HG02588 (cell line): ENCODE results near the gene ZNF777.
"Not testable (repeated sequence)": the region's sequence is repeated elsewhere in the genome, so short reads cannot be mapped to it uniquely, and the experiment has no call there.

Source experiments
- ATAC-seq: cut with Tn5 transposase; IDR thresholded peaks from one replicate; pipeline ENCODE4 v1.9.1; 2021; ENCODE audit warnings: mild to moderate bottlenecking, moderate library complexity; ENCODE audit not compliant: unreplicated experiment

ZNF777 gene

DNA sequence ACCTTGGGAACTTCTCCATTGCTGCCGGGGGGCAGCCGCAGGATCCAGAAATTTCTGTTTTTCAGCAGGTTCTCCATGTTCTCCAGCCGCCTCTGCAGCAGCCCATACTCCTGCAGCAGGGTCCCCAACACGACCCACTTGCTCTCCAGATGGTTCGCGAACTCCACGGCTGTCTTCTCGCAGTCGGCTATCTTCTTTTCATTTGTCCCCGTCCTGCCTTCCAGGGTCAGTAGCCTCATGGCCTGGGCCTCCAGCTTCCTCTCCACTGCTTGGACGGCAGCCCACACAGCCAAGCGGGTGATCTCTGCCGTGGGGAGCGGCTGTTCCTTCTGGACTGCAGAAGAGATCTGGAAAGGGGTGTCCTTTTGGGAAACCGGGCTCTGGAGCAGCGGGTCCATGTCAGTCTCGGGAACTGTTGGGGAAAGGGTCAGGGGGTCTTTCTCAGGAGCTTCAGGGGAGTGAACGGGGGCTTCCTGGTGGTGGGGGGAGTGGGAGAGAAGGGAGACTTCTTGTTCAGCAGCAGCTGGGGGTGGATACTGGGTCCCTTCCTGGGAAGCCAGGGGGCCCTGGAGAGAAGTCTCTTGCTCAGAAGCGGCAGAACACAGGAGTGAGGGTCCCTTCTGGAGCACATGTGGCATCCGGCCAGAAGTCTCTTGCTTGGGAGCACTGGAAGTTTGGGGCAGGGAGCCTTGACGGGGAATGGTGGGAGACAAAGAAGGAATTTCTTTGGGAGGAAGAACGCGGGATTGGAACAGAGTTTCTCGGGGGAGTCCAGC, 5.5 kb downstream of the ZNF777 start:
- ATAC-seq, result no peak

DNA sequence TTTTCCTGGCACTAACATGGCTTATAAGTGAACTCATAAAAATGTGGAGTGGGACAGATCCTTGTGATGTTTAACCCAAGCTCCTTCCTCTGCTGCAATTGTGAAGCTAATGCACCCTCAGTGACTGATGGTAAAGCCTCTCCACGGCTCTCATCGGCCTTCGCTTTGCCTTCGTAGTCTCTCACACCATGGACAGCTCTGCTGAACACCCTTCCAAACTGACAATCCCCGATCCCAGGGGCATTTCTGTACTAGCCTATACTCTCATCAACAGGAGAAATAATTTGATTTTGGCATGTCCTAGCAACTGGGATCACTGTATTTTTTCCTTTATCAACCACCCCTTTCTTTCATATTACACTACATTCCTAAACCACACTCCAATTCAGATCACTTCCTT, 6.1 kb downstream of the ZNF777 start:
- ATAC-seq, result no peak

DNA sequence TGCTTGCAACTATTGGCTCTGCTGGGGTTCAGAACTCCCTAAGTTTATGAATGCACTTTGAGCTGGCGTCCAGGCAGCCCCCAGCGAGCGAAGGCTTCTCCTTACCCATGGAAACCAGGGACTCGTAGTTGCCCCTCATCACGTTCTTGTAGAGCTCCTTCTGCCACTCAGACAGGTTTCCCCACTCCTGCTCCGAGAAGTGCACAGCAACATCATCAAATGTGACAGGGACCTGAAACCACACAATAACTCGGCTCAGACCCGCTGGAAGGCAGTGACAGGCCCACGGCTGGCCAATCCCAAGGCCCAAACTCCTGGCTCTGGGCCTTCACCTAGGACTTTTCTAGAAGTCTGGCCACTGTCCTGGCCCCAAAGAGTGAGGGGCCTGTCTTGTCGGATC, 6.9 kb downstream of the ZNF777 start:
- no peak for ATAC-seq

DNA sequence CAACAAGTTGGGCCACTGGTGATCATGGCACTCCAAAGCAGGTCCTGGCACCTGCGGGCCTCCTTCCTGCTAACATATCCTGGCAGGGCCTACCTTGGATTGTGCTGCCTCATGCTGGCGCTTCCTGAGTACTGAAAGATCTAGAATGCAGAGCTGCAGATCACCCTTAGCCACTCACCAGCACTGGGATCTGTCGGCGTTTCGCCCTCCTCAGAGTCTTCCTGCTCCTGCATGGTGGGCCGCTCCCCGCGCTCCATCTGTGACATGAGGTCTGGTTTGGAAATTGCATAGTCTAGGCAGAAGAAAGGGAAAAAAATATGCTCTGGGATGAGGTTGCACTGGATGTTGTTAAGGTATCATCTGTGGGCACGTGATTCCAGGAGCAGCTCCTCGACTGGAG, 10.0 kb downstream of the ZNF777 start:
- no peak for ATAC-seq

DNA sequence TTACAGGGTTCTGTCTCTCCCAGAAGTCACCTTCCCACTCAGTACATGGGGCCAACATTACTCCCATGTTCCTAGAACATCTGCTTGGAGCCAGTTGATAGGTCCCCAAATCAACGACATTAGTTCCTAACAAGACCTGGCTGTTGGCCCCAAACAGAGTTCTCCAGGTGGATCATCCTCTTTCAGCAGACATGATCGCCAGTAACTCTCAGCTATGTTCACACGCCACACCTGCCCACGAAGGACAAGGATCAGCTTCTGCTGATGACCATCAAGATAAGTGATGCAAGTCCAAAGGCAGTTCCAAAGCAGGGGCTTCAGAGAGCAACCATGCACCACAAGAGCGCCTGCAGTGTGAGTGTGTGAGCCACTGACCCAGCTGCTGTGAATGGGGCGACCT, 11.0 kb downstream of the ZNF777 start:
- no peak for ATAC-seq

DNA sequence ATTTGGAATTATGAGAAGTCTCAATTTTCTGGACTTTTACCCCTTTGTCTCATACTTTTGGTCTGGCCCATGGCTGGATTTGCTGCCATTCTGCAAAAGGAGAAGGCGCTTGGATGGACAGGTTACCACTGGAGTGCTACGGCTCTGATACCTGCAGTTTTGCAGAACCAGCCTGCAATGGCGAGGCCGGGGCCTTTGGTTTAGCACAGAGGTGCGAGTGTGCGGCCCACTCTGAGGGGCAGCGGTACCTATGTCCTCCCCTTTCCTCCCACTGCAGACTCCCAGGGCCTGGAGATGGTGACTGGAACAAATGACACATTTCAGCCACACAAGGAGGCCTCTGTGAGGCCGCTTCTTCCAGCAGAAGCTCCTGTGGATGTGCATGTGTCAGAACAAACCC, 11.9 kb downstream of the ZNF777 start:
- no peak for ATAC-seq

DNA sequence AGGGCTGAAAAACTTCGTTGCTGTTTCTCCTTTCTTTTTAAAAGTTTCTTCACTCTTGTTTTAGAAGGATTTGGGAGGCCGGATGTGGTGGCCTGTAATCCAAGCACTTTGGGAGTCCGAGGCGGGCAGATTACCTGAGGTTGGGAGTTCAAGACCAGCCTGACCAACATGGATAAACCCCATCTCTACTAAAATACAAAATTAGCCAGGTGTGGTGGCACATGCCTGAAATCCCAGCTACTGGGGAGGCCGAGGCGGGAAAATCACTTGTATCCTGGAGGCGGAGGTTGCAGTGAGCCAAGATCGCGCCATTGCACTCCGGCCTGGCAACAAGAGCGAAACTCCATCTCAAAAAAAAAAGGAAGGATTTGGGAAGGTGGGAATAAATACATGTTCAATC, 14.8 kb downstream of the ZNF777 start:
- ATAC-seq, result not testable (repeated sequence)

DNA sequence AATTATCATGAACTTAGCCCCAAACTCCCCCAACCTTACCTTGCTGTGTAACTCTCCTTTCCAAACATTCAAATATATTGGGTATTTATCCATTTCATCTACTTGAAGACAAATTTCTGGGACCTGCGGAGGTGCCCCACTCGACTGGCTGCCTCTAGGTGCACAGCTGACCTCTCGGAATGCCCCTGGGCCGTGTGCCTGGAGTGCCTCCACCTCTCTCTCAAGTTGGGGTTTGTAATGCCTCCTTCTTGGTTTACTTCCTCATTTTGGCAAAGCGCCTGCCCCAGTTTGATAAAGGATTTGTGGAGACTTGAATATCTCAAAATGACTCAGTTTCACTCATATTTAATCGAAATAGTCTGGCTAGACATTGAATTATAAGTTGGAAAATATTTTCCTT, 16.6 kb downstream of the ZNF777 start:
- ATAC-seq, result no peak

DNA sequence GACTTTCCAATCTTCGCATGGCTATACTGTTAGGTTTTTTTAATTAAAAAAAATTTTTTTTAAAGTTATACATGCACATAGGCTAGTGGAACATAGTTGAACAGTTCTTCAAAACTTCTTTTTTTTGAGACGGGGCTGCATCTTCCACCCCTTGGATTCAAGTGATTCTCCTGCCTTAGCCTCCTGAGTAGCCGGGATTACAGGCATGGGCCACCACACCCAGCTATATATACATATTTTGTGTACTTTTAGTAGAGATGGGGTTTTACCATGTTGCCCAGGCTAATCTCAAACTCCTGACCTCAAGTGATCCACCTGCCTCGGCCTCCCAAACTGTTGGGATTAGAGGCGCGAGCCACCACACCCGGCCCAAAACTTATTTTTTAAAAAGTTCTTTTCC, 17.3 kb downstream of the ZNF777 start:
- ATAC-seq, result no peak

DNA sequence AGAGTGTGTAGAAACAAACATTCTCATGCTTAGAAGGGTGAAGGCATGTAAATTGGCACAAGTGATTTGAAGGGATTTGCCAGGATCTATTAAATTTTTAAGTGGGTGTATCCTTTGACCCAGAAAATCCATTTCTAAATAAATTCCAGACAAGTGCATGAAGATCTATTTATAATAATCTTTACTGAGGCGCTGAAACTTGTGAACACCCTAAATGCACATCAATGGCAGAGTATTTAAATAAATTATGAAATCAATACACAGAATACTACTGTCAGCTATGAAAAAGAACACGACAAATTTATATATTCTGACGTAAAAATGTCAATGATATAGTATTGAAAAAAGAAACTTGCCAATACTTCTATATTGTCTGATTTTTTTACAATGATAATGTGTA, 17.9 kb downstream of the ZNF777 start:
- no peak for ATAC-seq

DNA sequence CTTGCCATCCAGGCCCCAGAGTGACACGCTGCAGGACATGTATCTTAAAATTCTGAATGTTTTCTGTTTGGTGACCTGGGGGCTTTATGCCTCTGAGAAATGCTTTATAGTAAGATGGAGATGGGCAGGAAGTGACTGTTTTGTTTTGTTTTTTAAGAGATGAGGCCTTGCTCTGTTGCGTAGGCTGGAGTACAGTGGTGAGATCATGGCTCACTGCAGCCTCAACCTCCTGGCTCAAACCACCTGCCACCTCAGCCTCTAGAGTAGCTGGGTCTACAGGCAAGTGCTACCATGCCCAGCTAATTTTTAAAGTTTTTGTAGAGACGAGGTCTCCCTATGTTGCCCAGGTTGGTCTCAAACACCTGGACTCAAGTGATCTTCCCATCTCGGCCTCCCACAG, 20.6 kb downstream of the ZNF777 start:
- ATAC-seq, result no peak

DNA sequence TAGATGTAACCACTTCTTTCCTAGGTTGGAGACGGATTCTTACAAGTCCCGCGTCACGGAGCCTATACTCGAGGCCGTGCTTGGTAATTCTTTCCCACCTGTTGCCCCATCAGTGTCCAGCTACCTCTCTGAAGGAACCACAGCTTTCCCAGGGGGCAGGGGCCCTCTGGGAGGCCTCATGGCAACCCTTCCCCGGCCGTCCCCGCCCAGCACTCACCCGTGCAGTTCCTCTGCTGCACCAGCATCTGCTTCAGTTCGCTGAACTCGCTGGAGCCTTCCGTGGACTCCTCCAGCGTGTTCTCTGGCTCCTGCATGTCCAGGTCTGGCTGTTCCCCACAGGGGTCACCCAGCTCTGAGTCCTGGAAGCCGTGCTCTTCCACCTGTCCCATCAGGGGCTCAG, 24.5 kb downstream of the ZNF777 start:
- no peak for ATAC-seq

DNA sequence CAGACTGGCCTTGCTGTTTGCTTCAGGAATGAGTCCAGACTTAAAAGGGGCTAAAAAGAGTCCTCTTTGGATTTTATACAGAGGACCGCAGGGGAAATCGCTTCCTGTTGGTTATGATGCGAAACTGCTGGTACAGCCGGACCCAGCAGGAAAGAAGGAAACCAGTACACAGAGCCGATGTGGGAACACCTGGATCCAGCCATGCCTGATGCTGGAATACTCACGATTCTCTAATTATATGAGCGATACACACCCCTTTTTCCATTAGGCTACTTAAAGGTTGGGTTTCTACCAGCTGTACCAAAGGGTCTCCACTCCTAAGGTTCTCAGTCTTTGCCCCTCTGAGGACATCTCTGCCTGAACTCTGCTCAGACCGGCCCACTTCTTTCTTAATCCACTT, 27.7 kb downstream of the ZNF777 start:
- ATAC-seq, result no peak

DNA sequence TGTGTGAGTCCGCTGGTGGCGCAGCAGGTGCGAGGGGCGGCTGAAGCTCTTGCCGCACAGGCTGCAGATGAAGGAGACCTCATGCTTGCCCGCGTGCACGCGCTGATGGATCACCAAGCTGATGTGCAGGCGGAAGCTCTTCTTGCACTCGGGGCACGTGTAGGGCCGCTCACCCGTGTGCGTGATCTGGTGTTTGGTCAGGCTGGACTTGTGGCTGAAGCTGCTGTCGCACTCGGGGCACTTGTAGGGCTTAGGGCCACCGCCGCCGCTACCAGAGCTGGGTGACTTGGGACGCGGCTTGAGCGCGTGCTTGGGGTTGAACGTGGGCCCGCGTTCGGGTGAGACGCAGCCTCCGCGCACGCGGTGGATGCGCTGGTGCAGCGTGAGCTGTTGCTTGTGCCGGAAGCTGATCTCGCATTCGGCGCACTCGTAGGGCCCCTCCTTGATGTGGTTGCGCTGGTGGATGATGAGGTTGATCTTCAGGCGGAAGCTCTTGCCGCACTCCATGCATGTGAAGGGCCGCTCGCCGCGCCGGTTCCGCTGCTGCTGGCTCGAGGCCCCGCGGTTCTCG, 28.7 kb downstream of the ZNF777 start:
- ATAC-seq, result no peak

DNA sequence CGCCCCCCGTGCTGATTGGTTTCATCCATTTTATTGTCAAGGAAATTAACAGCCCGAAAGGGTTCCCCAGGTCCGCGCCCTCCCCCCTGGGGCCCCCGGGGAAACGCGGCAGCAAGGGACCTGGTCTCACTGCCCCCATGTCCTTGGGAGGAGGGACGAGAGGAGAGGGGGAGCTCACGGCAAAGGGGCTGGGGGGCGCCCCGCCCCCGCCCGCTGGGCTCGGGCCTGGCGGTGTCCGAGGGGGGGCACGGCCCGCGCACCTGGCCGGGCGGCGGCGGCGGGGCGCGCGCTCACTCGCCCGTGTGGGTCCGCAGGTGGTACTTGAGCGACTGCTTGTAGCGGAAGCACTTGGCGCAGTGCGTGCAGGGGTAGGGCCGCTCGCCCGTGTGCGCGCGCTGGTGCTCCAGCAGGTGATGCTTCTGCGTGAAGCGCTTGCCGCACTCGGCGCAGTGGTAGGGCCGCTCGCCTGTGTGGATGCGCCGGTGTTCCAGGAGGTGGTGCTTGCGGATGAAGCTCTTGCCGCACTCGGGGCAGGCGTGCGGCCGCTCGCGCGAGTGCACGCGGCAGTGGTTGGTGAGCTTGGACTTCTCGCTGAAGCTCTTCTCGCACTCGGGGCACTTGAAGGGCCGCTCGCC, 29.3 kb downstream of the ZNF777 start:
- ATAC-seq, result no peak

DNA sequence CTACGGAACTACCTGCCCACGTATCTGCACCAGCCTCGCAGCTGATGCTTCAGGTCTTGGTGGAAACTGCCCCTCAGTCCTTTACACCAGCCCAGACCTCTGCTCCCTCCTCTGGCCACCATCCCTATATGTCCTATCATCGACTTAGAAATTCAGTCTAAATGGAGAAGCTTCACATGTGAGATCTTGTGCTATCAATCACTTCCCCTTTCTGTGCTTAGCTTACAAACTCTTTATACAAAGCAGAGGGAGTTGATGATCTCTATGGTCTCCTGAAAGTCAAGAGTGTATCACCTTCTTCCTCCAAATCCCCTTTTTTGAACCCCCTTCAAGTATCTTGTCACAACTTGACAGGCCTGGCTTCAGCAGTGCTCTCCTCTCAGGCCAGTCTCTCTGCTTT, 30.7 kb downstream of the ZNF777 start:
- ATAC-seq, result no peak

DNA sequence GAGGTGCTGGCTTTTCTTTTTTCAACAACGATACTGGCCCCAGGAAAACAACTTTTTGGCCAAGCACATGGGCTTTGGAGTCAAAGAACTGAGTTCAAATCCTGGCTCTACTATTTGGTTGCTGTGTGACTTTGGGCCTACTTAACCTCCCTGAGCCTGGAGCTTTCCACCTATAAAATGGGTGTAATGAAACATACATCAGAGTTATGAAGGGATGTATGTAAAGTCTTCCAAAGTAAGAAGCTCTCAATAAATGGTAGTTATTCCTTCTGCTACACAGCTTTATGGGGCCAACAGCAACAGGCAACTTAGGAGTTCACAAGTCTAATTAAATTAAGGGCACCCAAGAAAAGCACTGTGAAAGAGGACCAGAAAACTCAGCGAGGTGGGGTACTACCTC, 33.0 kb downstream of the ZNF777 start:
- no peak for ATAC-seq

DNA sequence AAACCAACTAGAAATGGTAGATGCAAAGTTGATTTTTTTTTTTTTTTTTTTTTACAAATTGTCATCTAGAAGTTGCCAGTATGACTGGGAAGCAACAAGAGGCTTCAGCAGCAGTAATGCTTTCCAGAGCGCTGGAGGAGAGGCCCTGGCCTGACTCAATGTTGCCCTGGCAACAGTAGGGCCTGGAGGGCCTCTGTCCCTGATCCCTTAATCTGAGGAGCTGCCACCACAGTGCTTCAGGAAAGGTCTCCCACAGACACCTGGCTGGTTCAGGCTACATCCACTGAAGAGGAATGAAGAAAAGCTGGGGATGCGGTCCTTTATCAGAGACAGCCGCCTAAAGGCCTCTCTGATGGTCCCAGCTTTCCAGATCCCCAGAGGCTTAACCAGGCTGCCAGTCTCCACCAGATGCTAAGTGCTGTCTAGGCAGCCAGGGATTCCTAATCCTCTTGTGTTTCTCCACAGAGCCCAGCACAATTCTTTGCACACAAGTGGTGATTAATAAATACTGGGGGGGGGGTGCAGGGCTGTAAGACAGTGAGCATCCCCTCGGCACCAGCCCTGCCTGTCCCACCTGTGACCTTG, 33.7 kb downstream of the ZNF777 start:
- ATAC-seq, result no peak

DNA sequence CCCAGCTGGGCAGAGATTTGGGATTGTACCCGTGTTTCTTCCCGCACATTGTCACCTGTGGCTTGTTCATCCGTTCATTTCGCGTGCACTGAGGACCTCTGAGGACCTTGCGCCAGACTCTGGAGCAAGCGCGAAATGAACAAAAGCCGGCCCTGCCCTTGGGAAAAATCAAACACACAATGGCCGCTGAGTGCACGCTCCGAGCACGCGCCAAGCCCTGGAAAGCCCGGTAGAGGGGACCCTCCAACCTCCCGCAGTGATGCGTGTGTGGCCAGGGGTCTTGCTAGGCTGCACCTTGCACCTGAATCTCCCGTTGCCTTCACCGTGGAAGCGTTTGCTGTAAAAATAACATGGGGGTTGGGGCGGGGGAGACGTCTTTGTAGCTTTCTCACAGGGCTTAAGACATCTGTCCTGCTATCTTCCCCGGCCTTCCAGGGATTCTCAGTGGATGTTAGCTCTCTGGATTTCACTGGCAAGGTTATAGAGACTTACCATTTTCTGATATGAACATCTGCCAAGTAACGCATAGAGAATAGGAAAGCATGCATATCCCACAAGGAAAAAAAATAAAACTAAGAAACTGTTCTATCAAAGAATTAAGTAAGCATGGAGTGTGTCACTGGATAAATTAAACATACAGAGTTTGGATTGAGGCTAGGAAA, 37.3 kb downstream of the ZNF777 start:
- ATAC-seq, result no peak

DNA sequence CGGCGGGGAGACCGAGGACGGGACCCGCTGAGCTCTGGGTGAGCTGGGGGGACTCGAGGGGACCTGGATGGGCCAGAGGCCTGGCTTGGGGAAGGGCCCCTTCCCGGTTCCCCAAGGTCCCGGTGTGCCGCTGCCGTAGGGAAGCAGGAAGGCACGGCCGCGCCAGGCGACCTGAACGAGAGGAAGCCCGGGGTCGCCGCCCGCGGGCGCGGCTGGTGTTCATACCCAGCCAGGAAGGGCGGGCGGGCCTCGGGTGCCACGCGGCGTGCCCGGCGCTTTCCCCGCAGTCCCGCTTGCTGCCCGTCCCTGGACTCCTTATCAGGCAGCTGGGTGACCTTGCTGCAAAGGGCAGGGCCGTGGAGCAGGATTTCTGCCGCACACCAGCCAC, 38.0 kb downstream of the ZNF777 start:
- peak; percentile 9 for ATAC-seq

DNA sequence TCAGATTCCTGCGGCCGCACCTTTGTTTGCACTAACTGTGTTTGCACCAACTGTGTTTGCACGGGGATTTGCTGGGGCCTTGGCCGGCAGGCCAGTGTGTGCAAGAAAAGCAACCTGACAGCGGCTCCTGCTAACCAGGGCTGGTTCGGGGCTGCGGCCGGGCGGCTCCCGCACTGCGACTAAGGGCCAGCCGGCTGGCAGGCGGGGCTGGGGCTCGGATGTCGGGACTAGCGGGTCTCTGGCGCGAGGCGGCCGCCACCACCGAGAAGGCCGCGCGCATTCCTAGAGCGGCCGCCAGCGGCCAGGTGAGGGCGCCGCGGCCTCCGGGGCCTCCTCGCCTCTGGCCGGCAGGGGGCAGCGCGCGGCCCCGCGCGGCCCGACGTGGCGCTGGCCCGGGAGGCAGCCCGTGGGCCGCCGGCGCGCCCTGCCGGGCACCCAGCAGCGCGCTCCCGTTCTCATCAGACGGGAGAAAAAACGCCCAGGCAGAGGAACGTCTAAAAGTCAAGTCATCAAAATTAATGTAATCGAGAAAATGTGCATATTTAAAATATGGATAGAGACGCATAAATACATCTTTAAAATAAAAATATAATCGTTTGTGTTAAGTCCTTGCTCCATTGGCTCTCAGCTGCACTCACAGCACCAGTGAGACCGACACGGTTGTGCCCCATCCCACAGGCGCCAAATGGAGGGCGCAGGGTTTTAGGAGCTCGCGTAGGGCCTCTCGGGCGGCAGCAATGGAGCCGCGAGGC, 38.5 kb downstream of the ZNF777 start:
- peak; percentile 97 for ATAC-seq
